GM18861 (cell line): ENCODE measurements around the gene THEMIS.

Experiments
- ATAC-seq: cut with Tn5 transposase; IDR thresholded peaks from one replicate; pipeline ENCODE4 v1.9.1; 2021; ENCODE audit not compliant: unreplicated experiment

The THEMIS gene

GRCh38 chr6:127866766-127867165 is 34.1 kb downstream of the THEMIS start:
- no peak for ATAC-seq

DNA sequence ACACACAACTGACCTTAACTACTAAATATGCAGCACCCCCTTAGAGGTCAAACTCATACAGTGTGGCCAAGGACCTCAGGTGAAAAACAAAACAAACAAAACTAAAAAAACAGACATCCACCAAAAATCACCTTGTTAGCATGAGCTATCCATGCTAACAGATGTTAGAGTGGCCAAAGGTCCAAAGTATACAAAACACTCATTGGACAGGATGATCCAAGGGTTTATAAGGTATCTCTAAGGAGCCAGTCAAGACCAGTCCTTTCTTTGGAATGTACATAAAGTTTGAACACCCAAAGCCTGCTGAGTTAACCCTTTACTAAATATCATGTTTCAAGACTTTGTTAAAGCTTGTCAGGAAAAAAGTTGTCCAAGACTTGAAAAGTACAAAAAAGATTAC is 35.8 kb downstream of the THEMIS start:
- no peak for ATAC-seq

DNA sequence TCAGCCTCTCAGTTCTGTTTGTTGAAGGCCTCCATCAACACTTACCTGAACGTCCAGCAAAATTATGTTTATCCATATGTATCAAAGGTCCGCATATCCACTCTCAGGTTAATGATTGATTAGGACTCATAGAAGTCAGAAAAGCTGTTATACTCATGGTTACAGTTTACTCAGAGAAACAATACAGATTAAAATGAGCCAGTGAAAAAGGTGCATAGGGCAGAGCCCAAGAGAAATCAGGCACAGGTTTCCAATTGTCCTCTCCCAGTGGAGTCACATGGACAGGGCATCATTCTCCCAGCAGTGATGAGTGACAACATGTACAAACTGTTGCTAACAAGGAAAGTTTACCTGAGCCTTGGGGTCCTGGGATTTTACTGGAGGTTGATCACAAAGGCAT is 36.2 kb downstream of the THEMIS start:
- no peak for ATAC-seq

DNA sequence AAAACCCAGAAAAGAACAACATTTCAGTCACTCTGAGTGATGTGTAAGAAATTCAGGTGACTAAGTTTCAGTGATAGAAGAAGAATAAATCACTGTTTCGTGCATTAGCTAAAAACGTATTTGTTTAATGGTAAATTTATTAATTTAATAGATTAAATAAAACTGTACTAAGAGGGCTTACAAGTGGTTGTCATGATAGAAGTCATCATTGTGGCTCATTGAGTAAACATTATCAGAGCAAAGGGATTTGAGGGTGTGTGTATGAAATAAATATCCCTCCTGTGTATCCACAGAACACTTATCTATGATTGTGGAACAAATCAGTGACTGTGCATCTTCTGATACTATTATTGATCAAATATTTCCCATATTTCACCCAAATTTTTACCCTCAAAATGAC is 40.1 kb downstream of the THEMIS start:
- ATAC-seq = no peak

GRCh38 chr6:127859956-127860355 is 40.9 kb downstream of the THEMIS start:
- no peak for ATAC-seq

GRCh38 chr6:127858727-127859391 is 42.0 kb downstream of the THEMIS start:
- no peak for ATAC-seq

- no peak for ATAC-seq
These were observed 43.7 kb downstream of the THEMIS start for GRCh38 chr6:127857051-127857637.

GRCh38 chr6:127855542-127856159 is 45.2 kb downstream of the THEMIS start:
- ATAC-seq = no peak

GRCh38 chr6:127854009-127854408 is 46.8 kb downstream of the THEMIS start:
- no peak for ATAC-seq

GRCh38 chr6:127851197-127851596 is 49.7 kb downstream of the THEMIS start:
- no peak for ATAC-seq

- no peak for ATAC-seq
These were observed 55.6 kb downstream of the THEMIS start for GRCh38 chr6:127845242-127845641.

DNA sequence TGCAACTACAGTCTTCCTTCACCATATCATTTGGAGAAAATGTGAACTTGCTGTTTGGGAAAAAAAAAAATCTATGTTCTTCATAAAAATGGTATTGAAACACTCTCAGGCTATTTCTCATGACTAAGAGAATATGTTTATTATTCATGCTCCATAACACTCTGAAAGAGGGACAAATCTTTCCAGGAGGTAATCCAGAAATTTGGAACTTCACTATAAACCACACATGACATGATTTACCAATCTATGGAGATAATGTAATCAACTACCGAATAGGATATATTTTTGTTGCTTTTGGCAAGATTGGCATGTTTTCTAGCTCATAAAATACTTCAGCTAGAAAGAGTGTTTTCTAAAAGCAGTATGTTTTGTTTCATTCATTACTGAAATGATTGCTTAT is 56.3 kb downstream of the THEMIS start:
- no peak for ATAC-seq

GRCh38 chr6:127843582-127843981 is 57.3 kb downstream of the THEMIS start:
- ATAC-seq = no peak

DNA sequence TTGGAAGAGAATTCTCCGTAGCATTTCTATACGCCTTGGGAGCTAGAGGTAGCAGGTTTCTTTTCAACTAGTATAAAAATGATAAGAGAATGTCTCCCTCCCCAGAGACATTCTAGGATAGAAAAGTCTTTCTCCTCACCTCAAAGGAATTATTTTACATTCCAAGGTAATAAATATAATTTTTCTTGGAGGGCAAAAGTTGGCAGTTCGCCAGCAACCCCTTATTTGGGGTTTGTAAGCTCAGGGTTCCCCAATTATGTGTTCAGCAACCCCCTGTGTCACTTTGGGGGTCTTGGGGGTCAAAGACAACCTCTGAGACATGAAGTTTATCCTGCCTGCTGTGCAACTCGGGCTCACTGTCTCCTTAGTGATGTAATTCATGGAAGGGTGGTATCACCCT is 58.3 kb downstream of the THEMIS start:
- no peak for ATAC-seq

- ATAC-seq = no peak
These were observed 59.0 kb downstream of the THEMIS start for GRCh38 chr6:127841811-127842210.

- no peak for ATAC-seq
These were observed 66.7 kb downstream of the THEMIS start for GRCh38 chr6:127834136-127834535.

- ATAC-seq = no peak
These were observed 67.5 kb downstream of the THEMIS start for GRCh38 chr6:127833336-127833735.

DNA sequence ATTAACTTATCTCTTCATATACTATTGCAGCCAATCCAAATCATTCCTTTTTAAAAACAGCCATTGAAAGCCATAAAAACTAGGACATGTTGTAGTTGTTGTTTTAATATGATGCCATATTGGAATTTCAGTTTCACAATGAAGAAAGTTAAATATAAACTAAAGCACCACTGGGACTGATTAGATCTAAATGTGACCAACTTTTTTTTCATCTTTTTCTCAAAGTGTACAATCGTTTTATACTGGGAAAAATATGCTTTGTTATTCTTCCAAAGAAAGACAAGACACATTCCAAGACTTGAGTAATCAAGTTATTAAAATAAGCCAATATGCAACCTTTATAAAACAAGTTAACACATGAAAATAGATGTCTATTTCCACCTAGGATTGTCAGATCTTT is 68.5 kb downstream of the THEMIS start:
- ATAC-seq = no peak

GRCh38 chr6:127824061-127824460 is 76.8 kb downstream of the THEMIS start:
- ATAC-seq = peak; percentile 49

- ATAC-seq = no peak
These were observed 79.4 kb downstream of the THEMIS start for GRCh38 chr6:127821431-127821830.

GRCh38 chr6:127818149-127818548 is 82.7 kb downstream of the THEMIS start:
- ATAC-seq = no peak

- ATAC-seq = no peak
These were observed 84.2 kb downstream of the THEMIS start for GRCh38 chr6:127816643-127817042.

GRCh38 chr6:127813699-127814027 is 87.2 kb downstream of the THEMIS start:
- ATAC-seq = no peak
